HEK293 (cell line): ENCODE data around the gene TMEM174.
A peak's percentile ranks its signal among the peaks of the same experiment; 100 is the strongest.

Experiments used
- CTCF ChIA-PET: fragments of 350-600 bp; formaldehyde crosslinking; extraction: SDS; loops from one replicate; lab custom pipeline; 2021; ENCODE audit warnings: antibody characterized with exemption; lab: Yijun Ruan, JAX
- POLR2A ChIA-PET: fragments of 300-600 bp; formaldehyde crosslinking; extraction: SDS; loops from one replicate; lab custom pipeline; 2020; ENCODE audit warnings: antibody characterized with exemption, inconsistent platforms; lab: Yijun Ruan, JAX
- H3K27ac ChIP-seq: fragments of 200-500 bp; sonication (Bioruptor generic); 2 replicates; pipeline ENCODE4 v1.5.1; 2014; ENCODE audit warnings: low read depth, low read length, control low read depth, inconsistent platforms; ENCODE audit errors: extremely low read depth
- H3K36me3 ChIP-seq, 2 experiments: fragments of 200-500 bp in 1 of 2; sonication (Bioruptor generic) in 1 of 2; 1 replicate in 1 of 2; 2 replicates in 1 of 2; pipeline ENCODE4 v1.5.1; 2014 to 2017; ENCODE audit warnings: inconsistent platforms in 2 of 2, low read length in 2 of 2; ENCODE audit not compliant: control insufficient read depth in 2 of 2, insufficient read depth in 1 of 2
- H3K4me1 ChIP-seq: fragments of 200-500 bp; sonication (Bioruptor generic); 2 replicates; pipeline ENCODE4 v1.5.1; 2014; ENCODE audit warnings: mild to moderate bottlenecking, low read length, inconsistent platforms; ENCODE audit not compliant: control insufficient read depth, insufficient read depth
- H3K4me3 ChIP-seq: 2 replicates; pipeline ENCODE4 v1.5.1; 2011; ENCODE audit warnings: low read depth, mild to moderate bottlenecking, control low read depth, low read length, moderate library complexity
- H3K9me3 ChIP-seq: fragments of 200-500 bp; sonication (Bioruptor generic); 2 replicates; pipeline ENCODE4 v1.5.1; 2014; ENCODE audit warnings: low read depth, low read length, inconsistent platforms; ENCODE audit not compliant: control insufficient read depth, insufficient read depth
- GFI1B ChIP-seq: fragments of 450-650 bp; formaldehyde crosslinking; IDR thresholded peaks from 2 replicates; pipeline ENCODE4 v1.5.1; 2016; ENCODE audit warnings: missing biosample characterization, missing genetic modification characterization
- GLIS2 ChIP-seq: fragments of 450-650 bp; formaldehyde crosslinking; IDR thresholded peaks from 2 replicates; pipeline ENCODE4 v1.5.1; 2016; ENCODE audit warnings: missing biosample characterization, missing genetic modification characterization
- INSM2 ChIP-seq: fragments of 450-650 bp; formaldehyde crosslinking; IDR thresholded peaks from 2 replicates; pipeline ENCODE4 v1.5.1; 2016; ENCODE audit warnings: missing biosample characterization, missing genetic modification characterization
- KLF1 ChIP-seq: fragments of 450-650 bp; formaldehyde crosslinking; IDR thresholded peaks from 2 replicates; pipeline ENCODE4 v1.5.1; 2016; ENCODE audit warnings: missing biosample characterization, missing genetic modification characterization
- KLF8 ChIP-seq: fragments of 450-650 bp; formaldehyde crosslinking; IDR thresholded peaks from 2 replicates; pipeline ENCODE4 v1.5.1; 2016; ENCODE audit warnings: missing biosample characterization, missing genetic modification characterization
- OVOL3 ChIP-seq: fragments of 450-650 bp; formaldehyde crosslinking; IDR thresholded peaks from 2 replicates; pipeline ENCODE4 v1.5.1; 2016; ENCODE audit warnings: missing biosample characterization, missing genetic modification characterization
- PBX3 ChIP-seq: sonication (generic); formaldehyde crosslinking; IDR thresholded peaks from 2 replicates; pipeline ENCODE4 v1.8.1; 2022; ENCODE audit warnings: mild to moderate bottlenecking, moderate library complexity, missing genetic modification reagents
- REPIN1 ChIP-seq: fragments of 450-650 bp; formaldehyde crosslinking; IDR thresholded peaks from 2 replicates; pipeline ENCODE4 v1.5.1; 2017; ENCODE audit warnings: missing biosample characterization, missing genetic modification characterization, low read depth
- SCRT2 ChIP-seq: fragments of 450-650 bp; formaldehyde crosslinking; IDR thresholded peaks from 2 replicates; pipeline ENCODE4 v1.5.1; 2016; ENCODE audit warnings: missing biosample characterization, missing genetic modification characterization
- SP7 ChIP-seq: fragments of 450-650 bp; formaldehyde crosslinking; IDR thresholded peaks from 2 replicates; pipeline ENCODE4 v1.5.1; 2016; ENCODE audit warnings: missing biosample characterization, missing genetic modification characterization
- ZBTB20 ChIP-seq: fragments of 450-650 bp; formaldehyde crosslinking; IDR thresholded peaks from 2 replicates; pipeline ENCODE4 v1.5.1; 2016; ENCODE audit warnings: missing biosample characterization, missing genetic modification characterization
- ZBTB7A ChIP-seq: fragments of 450-650 bp; formaldehyde crosslinking; IDR thresholded peaks from 2 replicates; pipeline ENCODE4 v1.5.1; 2016; ENCODE audit warnings: low read depth, missing biosample characterization, missing genetic modification characterization
- ZBTB8A ChIP-seq: fragments of 450-650 bp; formaldehyde crosslinking; IDR thresholded peaks from 2 replicates; pipeline ENCODE4 v1.5.1; 2016; ENCODE audit warnings: missing biosample characterization, missing genetic modification characterization
- ZFHX2 ChIP-seq: fragments of 450-650 bp; formaldehyde crosslinking; conservative IDR thresholded peaks from 2 replicates; pipeline ENCODE4 v1.5.1; 2016; ENCODE audit warnings: missing biosample characterization, missing genetic modification characterization
- ZNF112 ChIP-seq: fragments of 450-650 bp; formaldehyde crosslinking; IDR thresholded peaks from 2 replicates; pipeline ENCODE4 v1.5.0; 2017; ENCODE audit warnings: missing biosample characterization, missing genetic modification characterization
- ZNF121 ChIP-seq: fragments of 450-650 bp; formaldehyde crosslinking; IDR thresholded peaks from 2 replicates; pipeline ENCODE4 v1.5.1; 2016; ENCODE audit warnings: missing biosample characterization, missing genetic modification characterization
- ZNF133 ChIP-seq: fragments of 450-650 bp; formaldehyde crosslinking; IDR thresholded peaks from 2 replicates; pipeline ENCODE4 v1.5.1; 2016; ENCODE audit warnings: missing biosample characterization, missing genetic modification characterization
- ZNF16 ChIP-seq: fragments of 450-650 bp; formaldehyde crosslinking; IDR thresholded peaks from 2 replicates; pipeline ENCODE4 v1.5.1; 2016; ENCODE audit warnings: low read depth, missing biosample characterization, missing genetic modification characterization
- ZNF2 ChIP-seq: fragments of 450-650 bp; formaldehyde crosslinking; IDR thresholded peaks from 2 replicates; pipeline ENCODE4 v1.5.1; 2016; ENCODE audit warnings: missing biosample characterization, missing genetic modification characterization
- ZNF274 ChIP-seq, 2 experiments: fragments of 200-500 bp in 1 of 2; fragments of 450-650 bp in 1 of 2; sonication (Bioruptor generic) in 1 of 2; formaldehyde crosslinking in 1 of 2; IDR thresholded peaks; 2 replicates each; pipeline versions ENCODE4 v1.5.1 to v1.6.1; 2014 to 2016; ENCODE audit warnings: borderline replicate concordance in 1 of 2, inconsistent platforms in 1 of 2, low read length in 1 of 2, missing biosample characterization in 1 of 2, missing genetic modification characterization in 1 of 2
- ZNF292 ChIP-seq: fragments of 450-650 bp; formaldehyde crosslinking; IDR thresholded peaks from 2 replicates; pipeline ENCODE4 v1.5.1; 2016; ENCODE audit warnings: low read depth, missing biosample characterization, missing genetic modification characterization, borderline replicate concordance
- ZNF311 ChIP-seq: fragments of 450-650 bp; formaldehyde crosslinking; IDR thresholded peaks from 2 replicates; pipeline ENCODE4 v1.5.1; 2017; ENCODE audit warnings: missing biosample characterization, missing genetic modification characterization, borderline replicate concordance
- ZNF341 ChIP-seq: fragments of 450-650 bp; formaldehyde crosslinking; IDR thresholded peaks from 2 replicates; pipeline ENCODE4; 2016; ENCODE audit warnings: low read depth, missing biosample characterization, missing genetic modification characterization
- ZNF521 ChIP-seq: fragments of 450-650 bp; formaldehyde crosslinking; IDR thresholded peaks from 2 replicates; pipeline ENCODE4 v1.5.1; 2017; ENCODE audit warnings: missing biosample characterization, mild to moderate bottlenecking, missing genetic modification characterization
- ZNF544 ChIP-seq: fragments of 450-650 bp; formaldehyde crosslinking; IDR thresholded peaks from 2 replicates; pipeline ENCODE4 v1.5.0; 2017; ENCODE audit warnings: missing biosample characterization, missing genetic modification characterization
- ZNF548 ChIP-seq: fragments of 450-650 bp; formaldehyde crosslinking; IDR thresholded peaks from 2 replicates; pipeline ENCODE4 v1.5.1; 2016; ENCODE audit warnings: missing biosample characterization, missing genetic modification characterization
- ZNF571 ChIP-seq: fragments of 450-650 bp; formaldehyde crosslinking; IDR thresholded peaks from 2 replicates; pipeline ENCODE4 v1.5.0; 2017; ENCODE audit warnings: missing biosample characterization, missing genetic modification characterization
- ZNF585B ChIP-seq: fragments of 450-650 bp; formaldehyde crosslinking; IDR thresholded peaks from 2 replicates; pipeline ENCODE4 v1.5.1; 2016; ENCODE audit warnings: missing biosample characterization, missing genetic modification characterization
- ZNF692 ChIP-seq: fragments of 450-650 bp; formaldehyde crosslinking; IDR thresholded peaks from 2 replicates; pipeline ENCODE4 v1.5.1; 2016; ENCODE audit warnings: missing biosample characterization, missing genetic modification characterization
- ZNF747 ChIP-seq: fragments of 450-650 bp; formaldehyde crosslinking; IDR thresholded peaks from 2 replicates; pipeline ENCODE4 v1.5.1; 2016; ENCODE audit warnings: missing biosample characterization, missing genetic modification characterization
- ZNF837 ChIP-seq: fragments of 450-650 bp; formaldehyde crosslinking; IDR thresholded peaks from 2 replicates; pipeline ENCODE4 v1.5.1; 2016; ENCODE audit warnings: missing biosample characterization, missing genetic modification characterization
- ZSCAN16 ChIP-seq: fragments of 450-650 bp; formaldehyde crosslinking; IDR thresholded peaks from 2 replicates; pipeline ENCODE4 v1.5.1; 2016; ENCODE audit warnings: missing biosample characterization, missing genetic modification characterization

TMEM174 gene

GRCh38 chr5:73215531-73215890 lies 42.5 kb downstream of the TMEM174 start:
- Histone ChIP-seq H3K9me3 (no peaks in the 10 kb centered on the region), H3K36me3 (no peaks in the 10 kb centered on the region), H3K27ac (peak overlapping the region; percentile 80; the same call in 1 of the 2 replicates), H3K4me1 (peaks cover 11% of the 10 kb centered on the region), H3K4me3 (peak overlapping the region; percentile 53)
- ChIA-PET CTCF (interaction anchor here (0.5 to 5.3 kb wide), 53 partner anchors 8 to 1415 kb away, joined by 3 to 56 read pairs (median 5); partner anchors contain the start of gene FOXD1), POLR2A (interaction anchor here (0.6 to 3.5 kb wide), 5 partner anchors 10 to 233 kb away, joined by 3 to 50 read pairs (median 5); partner anchors contain the start of gene FOXD1)
- TF ChIP-seq ZBTB7A (tag by site-specific recombination) (no peak), ZNF292 (tag by site-specific recombination) (no peak), ZFHX2 (no peak), ZNF692 (no peak), ZNF121 (tag by site-specific recombination) (no peak)
- TF ChIP-seq, all 188 proteins: peak for 0

- Histone ChIP-seq H3K36me3 (no peaks in the 10 kb centered on the region), H3K9me3 (no peaks in the 10 kb centered on the region), H3K4me3 (peak overlapping the region; percentile 53), H3K27ac (peak overlapping the region; percentile 80; the same call in 1 of the 2 replicates), H3K4me1 (peaks cover 11% of the 10 kb centered on the region)
- POLR2A ChIA-PET: interaction anchor here (0.6 to 3.5 kb wide), 14 partner anchors 9 to 282 kb away, joined by 3 to 50 read pairs (median 4); partner anchors contain the start of genes BTF3, FCHO2 and FOXD1
- CTCF ChIA-PET: interaction anchor here (0.6 to 5.3 kb wide), 82 partner anchors 8 to 1415 kb away, joined by 3 to 56 read pairs (median 4); partner anchors contain the start of gene FOXD1
- TF ChIP-seq OVOL3 (no peak), ZNF571 (no peak), KLF8 (tag by site-specific recombination) (peak; percentile 72; the same call in 1 of the 2 replicates), ZNF544 (tag by site-specific recombination) (no peak), REPIN1 (tag by site-specific recombination) (0 out of 2 replicates have a peak, but pooled peaks have one; percentile 54), PBX3 (CRISPR knock-in tag) (peak; percentile 93; the same call in 1 of the 2 replicates), ZNF2 (peak; percentile 95), ZSCAN16 (tag by site-specific recombination) (0 out of 2 replicates have a peak, but pooled peaks have one; percentile 62), SCRT2 (peak; percentile 61), INSM2 (tag by site-specific recombination) (peak; percentile 69), ZNF112 (no peak), ZBTB8A (tag by site-specific recombination) (peak; percentile 90), ZNF341 (peak; percentile 67), SP7 (peak; percentile 91), ZBTB20 (tag by site-specific recombination) (peak; percentile 87), ZNF311 (no peak), ZNF585B (tag by site-specific recombination) (no peak), ZNF133 (tag by site-specific recombination) (no peak), ZNF292 (tag by site-specific recombination) (no peak), GFI1B (no peak), ZNF16 (no peak), GLIS2 (tag by site-specific recombination) (peak; percentile 84; the same call in 1 of the 2 replicates), ZNF274 (IDR thresholded peaks at IDR 0.05; ENCODE audit: low read length) (no peak), ZNF274 (tag by site-specific recombination; IDR thresholded peaks at IDR 0.05; ENCODE audit: borderline replicate concordance) (no peak), ZNF521 (tag by site-specific recombination) (no peak), KLF1 (tag by site-specific recombination) (no peak), ZNF548 (tag by site-specific recombination) (no peak), ZNF837 (tag by site-specific recombination) (no peak), ZNF747 (tag by site-specific recombination) (no peak)
Observed at GRCh38 chr5:73215891-73216610, 43.1 kb downstream of the TMEM174 start.
